Kidney epithelial cell (primary cell): ENCODE results near the gene PAPPA2. TPM values are rescaled to one million over a fixed set of nuclear protein-coding genes. Genes with fewer than 3 reads are reported as not detected.
A peak's percentile ranks its signal among the peaks of the same experiment; 100 is the strongest.

ENCODE experiments used
- DNase-seq: peaks from one replicate; pipeline ENCODE4 v3.0.0-alpha.2; 2010; ENCODE audit warnings: low read depth
- H3K27me3 ChIP-seq: 2 replicates; pipeline ENCODE4 v1.6.0; 2011; ENCODE audit warnings: low read length; ENCODE audit not compliant: control insufficient read depth, insufficient read depth
- H3K36me3 ChIP-seq: 2 replicates; pipeline ENCODE4 v1.5.1; 2011; ENCODE audit warnings: low read length; ENCODE audit not compliant: control insufficient read depth, insufficient read depth
- H3K4me3 ChIP-seq: 2 replicates; pipeline ENCODE4 v1.5.1; 2011; ENCODE audit warnings: low read depth, mild to moderate bottlenecking, control low read depth, low read length
- CTCF ChIP-seq: IDR thresholded peaks from 2 replicates; pipeline ENCODE4 v1.5.1; 2011; ENCODE audit warnings: mild to moderate bottlenecking, moderate library complexity, low read length, control low read depth, inconsistent platforms; ENCODE audit not compliant: insufficient read depth, poor library complexity, severe bottlenecking
- total RNA-seq: library from RNA; depleted of rRNA; stranded (reverse); fragments of >200 nt; gene quantifications from 2 replicates; pipeline ENCODE4 v1.2.3, GENCODE V29; 2015

The PAPPA2 gene
- total RNA-seq, 1 donor from 2014 or later = 6.9 TPM

- no peak for TF ChIP-seq CTCF
- Histone ChIP-seq H3K27me3 (no peaks in the 10 kb centered on the region), H3K4me3 (no peak overlapping the region), H3K36me3 (no peaks in the 10 kb centered on the region)
- no peak for DNase-seq
Observed at GRCh38 chr1:176682830-176683535, 220.0 kb downstream of the PAPPA2 start.

- H3K4me3 ChIP-seq = no peak overlapping the region
- DNase-seq = peak; percentile 52
- peak; percentile 65 for TF ChIP-seq CTCF
- H3K36me3 ChIP-seq = no peaks in the 10 kb centered on the region
- no peaks in the 10 kb centered on the region for H3K27me3 ChIP-seq
Observed at GRCh38 chr1:176691251-176692228, 228.6 kb downstream of the PAPPA2 start.

- no peak for DNase-seq
- Histone ChIP-seq H3K4me3 (no peak overlapping the region), H3K36me3 (no peaks in the 10 kb centered on the region), H3K27me3 (no peaks in the 10 kb centered on the region)
- no peak for TF ChIP-seq CTCF
Observed at GRCh38 chr1:176692431-176692830, 229.5 kb downstream of the PAPPA2 start.

- no peak for TF ChIP-seq CTCF
- no peak for DNase-seq
- H3K4me3 ChIP-seq = no peak overlapping the region
- H3K27me3 ChIP-seq = no peaks in the 10 kb centered on the region
- H3K36me3 ChIP-seq = no peaks in the 10 kb centered on the region
Observed at GRCh38 chr1:176692988-176693696, 230.2 kb downstream of the PAPPA2 start.

GRCh38 chr1:176693697-176694329, 230.8 kb downstream of the PAPPA2 start:
- no peaks in the 10 kb centered on the region for H3K36me3 ChIP-seq
- no peaks in the 10 kb centered on the region for H3K27me3 ChIP-seq
- no peak for TF ChIP-seq CTCF
- no peak for DNase-seq
- no peak overlapping the region for H3K4me3 ChIP-seq
